Kidney glomerular epithelial cell (primary cell): ENCODE measurements around the gene TLCD3A.
"Not testable (repeated sequence)": the region's sequence is repeated elsewhere in the genome, so short reads cannot be mapped to it uniquely, and the experiment has no call there.

Experiments
- DNase-seq: peaks from one replicate; lab custom pipeline; 2025; lab: John Stamatoyannopoulos, UW

TLCD3A gene

GRCh38 chr17:789160-789840 is 56.9 kb downstream of the TLCD3A start:
- DNase-seq: no peak

- DNase-seq: not testable (repeated sequence)
Observed at GRCh38 chr17:789931-790873, 57.8 kb downstream of the TLCD3A start.

GRCh38 chr17:790874-791247 is 58.5 kb downstream of the TLCD3A start:
- DNase-seq: not testable (repeated sequence)

- no peak for DNase-seq
Observed at GRCh38 chr17:791829-792228, 59.4 kb downstream of the TLCD3A start.

- DNase-seq: no peak
Observed at GRCh38 chr17:792277-792676, 59.9 kb downstream of the TLCD3A start.
